Stimulated activated CD8-positive, alpha-beta memory T cell treated with anti-CD3 and anti-CD28 coated beads, Interleukin-7, amount 100 ng/mL, for 1 hour (primary cell): ENCODE data around the gene GTF3C5.
"Not testable (repeated sequence)": the region's sequence is repeated elsewhere in the genome, so short reads cannot be mapped to it uniquely, and the experiment has no call there.

Experiments
- DNase-seq, 2 donors: peaks; one replicate each; pipeline ENCODE4 v3.0.0-alpha.2; 2020; ENCODE audit warnings: low read depth in 2 of 2

The GTF3C5 gene

GRCh38 chr9:133030317-133031129 is at the start of gene GTF3C5:
TSS of gene GTF3C5 (plus strand) at chr9:133030997. CDS start at chr9:133031012, 15 bp downstream.
- peak; percentile 73 to 79 for DNase-seq

GRCh38 chr9:132982458-132982857 is 48.3 kb upstream of the GTF3C5 start:
- no peak for DNase-seq

GRCh38 chr9:132983491-132984201 is 47.2 kb upstream of the GTF3C5 start:
- DNase-seq = no peak

DNA sequence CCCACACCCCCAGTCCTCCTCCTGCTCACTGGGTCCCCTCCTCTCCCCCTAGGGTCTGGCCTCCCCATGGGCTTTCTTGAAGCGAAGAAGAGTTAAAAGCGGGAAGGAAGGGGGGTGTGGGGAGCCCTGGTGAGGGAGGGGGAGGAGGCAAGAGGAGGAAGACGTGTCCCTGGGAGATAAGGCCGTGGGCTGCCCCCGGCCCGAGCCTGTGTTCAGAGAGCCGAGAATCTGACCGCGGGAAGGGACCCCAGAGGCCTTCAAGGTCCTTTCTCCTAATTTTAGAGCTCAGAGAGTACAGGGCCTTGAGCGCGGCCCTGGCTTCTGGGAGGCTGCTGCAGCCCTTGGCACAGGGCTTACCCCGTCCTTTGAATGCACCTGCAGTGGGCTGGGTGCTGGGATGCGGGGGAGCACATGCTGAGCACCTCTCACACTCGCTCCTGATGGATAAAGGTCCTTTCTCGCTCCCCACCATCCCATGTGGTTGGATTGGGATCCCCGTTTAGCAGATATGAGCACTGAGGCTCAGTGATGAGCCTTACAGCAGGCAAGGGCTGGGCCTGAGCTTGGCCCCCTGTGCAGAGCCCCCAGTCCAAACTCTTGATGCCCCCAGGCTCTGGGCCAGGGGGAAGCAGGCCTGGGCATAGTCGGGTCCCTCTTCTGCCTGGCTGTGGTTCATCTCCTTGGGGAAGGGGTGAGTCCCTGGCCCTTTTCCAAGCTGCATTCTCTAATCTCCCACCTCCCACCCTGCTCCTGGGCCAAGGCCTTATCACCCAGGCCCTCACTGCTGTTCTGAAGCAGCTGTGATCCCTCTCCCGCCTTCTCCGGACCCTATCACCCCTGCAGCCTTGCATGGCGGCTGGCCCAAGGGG is 46.4 kb upstream of the GTF3C5 start:
- DNase-seq = no peak

- DNase-seq = no peak
These were observed 45.8 kb upstream of the GTF3C5 start for GRCh38 chr9:132985071-132985350.

DNA sequence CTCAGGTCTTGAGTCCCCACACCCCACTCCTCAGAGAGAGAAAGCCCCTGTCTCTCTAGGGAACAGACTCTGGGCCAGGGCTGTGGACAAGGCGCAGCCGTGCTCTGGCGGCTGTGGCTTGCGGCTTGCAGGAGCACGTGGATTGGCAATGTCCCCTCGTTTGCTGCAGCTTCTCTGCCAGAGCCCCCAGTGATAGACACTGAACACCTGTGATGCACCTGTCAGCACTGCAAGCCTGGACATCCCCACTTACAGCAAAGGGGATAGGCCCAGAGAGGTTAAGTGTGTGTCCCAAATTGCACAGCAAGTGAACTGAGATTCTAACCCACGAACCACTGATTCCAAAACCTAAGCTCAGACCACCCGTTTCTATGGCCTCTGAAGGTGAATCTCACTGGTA is 45.3 kb upstream of the GTF3C5 start:
- DNase-seq = no peak

- DNase-seq = no peak
These were observed 44.7 kb upstream of the GTF3C5 start for GRCh38 chr9:132986114-132986513.

DNA sequence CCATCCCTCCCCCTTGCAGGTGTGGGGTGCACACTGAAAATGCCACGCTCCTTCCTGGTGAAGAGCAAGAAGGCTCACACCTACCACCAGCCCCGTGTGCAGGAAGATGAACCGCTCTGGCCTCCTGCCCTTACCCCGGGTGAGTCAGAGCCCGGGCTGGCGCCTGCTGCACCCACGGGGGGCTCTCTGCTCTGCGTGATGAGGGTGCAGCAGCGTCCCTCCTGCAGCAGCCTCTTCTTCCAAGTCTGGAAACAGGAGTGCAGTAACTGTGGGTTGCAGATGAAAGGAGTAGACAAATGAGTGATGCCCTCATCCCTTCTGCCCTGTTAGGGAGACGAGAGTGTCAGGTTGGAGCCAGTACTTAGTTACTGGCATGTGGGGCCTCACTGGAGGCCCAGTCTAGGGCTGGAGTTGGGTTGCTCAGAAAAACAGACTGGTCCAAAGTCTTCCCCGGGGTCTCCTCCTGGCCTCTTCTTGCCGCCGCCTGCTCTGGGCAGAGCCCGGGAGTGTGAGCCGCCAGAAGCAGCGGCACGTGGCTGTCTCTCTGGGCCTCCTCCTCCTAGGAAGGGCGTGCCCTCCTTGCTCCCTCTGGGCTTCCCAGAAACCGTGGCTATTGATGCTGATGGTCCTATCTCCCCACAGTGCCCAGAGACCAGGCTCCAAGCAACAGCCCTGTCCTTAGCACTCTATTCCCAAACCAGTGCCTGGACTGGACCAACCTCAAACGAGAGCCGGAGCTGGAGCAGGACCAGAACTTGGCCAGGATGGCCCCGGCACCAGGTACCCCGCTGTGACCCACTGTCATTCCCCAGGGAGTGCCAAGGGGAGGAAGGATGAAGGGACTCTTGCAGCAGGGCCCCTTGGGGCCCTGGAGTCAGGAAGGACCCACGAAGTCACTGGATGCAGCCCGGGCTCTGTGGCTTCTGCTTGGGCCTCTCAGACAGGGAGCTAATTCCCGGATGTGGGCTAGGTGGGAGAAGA is 43.9 kb upstream of the GTF3C5 start:
- DNase-seq = no peak

DNA sequence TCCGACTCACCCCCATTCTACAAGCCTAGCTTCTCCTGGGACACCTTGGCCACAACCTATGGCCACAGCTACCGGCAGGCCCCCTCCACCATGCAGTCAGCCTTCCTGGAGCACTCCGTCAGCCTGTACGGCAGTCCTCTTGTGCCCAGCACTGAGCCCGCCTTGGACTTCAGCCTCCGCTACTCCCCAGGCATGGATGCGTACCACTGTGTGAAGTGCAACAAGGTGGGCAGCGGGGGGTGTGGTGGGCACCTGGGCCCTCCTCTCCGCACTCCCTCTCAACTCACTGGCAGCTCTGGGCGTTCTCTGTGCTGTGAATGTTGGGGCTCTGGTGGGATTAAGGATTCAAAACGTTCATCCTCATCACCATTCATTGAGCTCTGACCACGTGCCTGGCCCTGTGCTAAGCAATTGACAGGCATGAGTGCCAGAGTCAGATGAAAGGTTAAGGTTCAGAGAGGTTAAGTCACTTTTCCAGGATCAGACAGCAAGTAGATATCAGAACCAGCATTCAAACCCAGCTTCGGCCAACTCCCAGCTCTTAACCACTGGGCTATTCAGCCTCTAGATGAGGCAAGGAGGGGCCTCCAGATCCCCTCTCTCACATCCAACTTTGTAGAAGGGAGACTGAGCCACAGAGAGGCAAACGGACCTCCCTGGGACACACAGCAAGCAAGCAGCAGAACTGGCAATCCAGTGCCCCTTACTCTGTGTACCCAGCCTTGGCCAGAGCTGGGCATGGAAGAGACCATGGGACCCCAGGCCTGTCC is 42.4 kb upstream of the GTF3C5 start:
- no peak for DNase-seq

DNA sequence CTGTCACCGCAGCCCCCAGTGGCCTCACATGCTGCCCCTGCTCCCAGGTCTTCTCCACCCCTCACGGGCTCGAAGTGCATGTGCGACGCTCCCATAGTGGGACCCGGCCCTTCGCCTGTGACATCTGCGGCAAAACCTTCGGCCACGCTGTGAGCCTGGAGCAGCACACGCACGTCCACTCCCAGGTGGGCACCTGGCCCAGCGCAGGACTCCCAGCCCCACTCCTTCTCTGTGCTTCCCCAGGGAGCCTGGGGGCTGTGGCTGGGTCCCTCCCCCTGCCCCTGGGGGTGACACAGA is 41.8 kb upstream of the GTF3C5 start:
- DNase-seq = no peak

GRCh38 chr9:132989414-132989996 is 41.3 kb upstream of the GTF3C5 start:
- DNase-seq = no peak

- not testable (repeated sequence) for DNase-seq
These were observed 40.7 kb upstream of the GTF3C5 start for GRCh38 chr9:132989998-132990557.

GRCh38 chr9:132990781-132991180 is 40.0 kb upstream of the GTF3C5 start:
- DNase-seq = no peak

GRCh38 chr9:132991351-132992300 is 39.2 kb upstream of the GTF3C5 start:
- DNase-seq = no peak

DNA sequence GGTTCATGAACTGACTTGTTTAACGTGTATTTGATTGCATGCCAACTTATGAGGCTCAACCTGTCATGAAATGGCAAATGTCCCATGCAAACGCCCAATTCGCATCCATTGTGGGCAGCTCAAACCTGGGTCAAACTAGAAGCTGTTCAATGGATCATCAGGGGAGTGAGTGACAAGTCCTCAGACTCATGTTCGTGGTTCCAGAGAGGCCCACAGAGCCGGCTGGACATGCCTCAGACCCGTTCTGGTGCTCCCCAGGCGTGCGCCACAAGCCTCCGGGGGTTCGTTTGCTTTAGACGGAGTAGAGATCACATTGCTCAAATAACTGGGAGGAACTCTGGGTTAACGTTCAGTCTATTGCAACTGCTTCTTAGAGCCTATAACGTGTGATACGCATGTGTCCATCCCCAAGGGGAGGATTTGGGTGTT is 37.3 kb upstream of the GTF3C5 start:
- no peak for DNase-seq

- no peak for DNase-seq
These were observed 36.2 kb upstream of the GTF3C5 start for GRCh38 chr9:132994410-132995120.

DNA sequence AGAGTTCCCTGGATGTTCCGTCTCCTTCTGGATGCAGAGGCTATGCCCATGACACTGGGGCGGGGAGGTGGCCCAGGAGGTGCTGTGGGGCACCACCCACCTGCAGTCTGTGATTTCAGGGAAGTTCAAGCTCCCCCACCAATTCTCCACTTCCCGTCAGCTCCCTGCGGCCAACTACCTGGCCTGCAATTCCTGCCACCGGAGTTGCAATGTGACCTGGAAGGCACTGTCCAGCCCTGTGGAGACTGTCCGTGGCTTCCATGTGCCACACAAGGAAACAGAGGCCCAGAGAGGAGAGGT is 35.7 kb upstream of the GTF3C5 start:
- DNase-seq = no peak

- no peak for DNase-seq
These were observed 34.9 kb upstream of the GTF3C5 start for GRCh38 chr9:132995879-132996278.
